CD4-positive, alpha-beta memory T cell (primary cell): ENCODE data around the gene IL18BP. TPM values are rescaled to one million over a fixed set of nuclear protein-coding genes. Genes with fewer than 3 reads are reported as not detected.

Source experiments
- CTCF ChIA-PET: fragments of 350-600 bp; sonication (Branson Sonifier 250); formaldehyde crosslinking; loops from one replicate; lab custom pipeline; 2021; ENCODE audit warnings: inconsistent platforms; ENCODE audit not compliant: partially characterized antibody; lab: Charles Lee
- POLR2A ChIA-PET: fragments of 350-600 bp; sonication (Branson Sonifier 250); formaldehyde crosslinking; loops from one replicate; lab custom pipeline; 2021; ENCODE audit not compliant: partially characterized antibody; lab: Charles Lee
- DNase-seq, 5 donors: peaks; one replicate each; pipeline versions ENCODE4 v3.0.0 to v3.0.0-alpha.2; 2020 to 2022; ENCODE audit warnings: mixed read lengths in 1 of 5
- H3K27ac ChIP-seq: one replicate; pipeline ENCODE4 v1.7.0; 2013; ENCODE audit warnings: low read depth, low read length
- H3K27me3 ChIP-seq: 2 replicates; pipeline ENCODE4 v1.7.0; 2013; ENCODE audit warnings: mild to moderate bottlenecking, low read length, moderate library complexity; ENCODE audit not compliant: insufficient read depth
- H3K36me3 ChIP-seq: 2 replicates; pipeline ENCODE4 v1.7.0; 2013; ENCODE audit warnings: mild to moderate bottlenecking, low read length, moderate library complexity; ENCODE audit not compliant: insufficient read depth
- H3K4me1 ChIP-seq: 2 replicates; pipeline ENCODE4 v1.7.0; 2013; ENCODE audit warnings: mild to moderate bottlenecking, low read length, moderate library complexity; ENCODE audit not compliant: insufficient read depth
- H3K4me3 ChIP-seq, 2 donors: one replicate each; pipeline ENCODE4 v1.7.0; 2013; ENCODE audit warnings: low read length in 2 of 2, mild to moderate bottlenecking in 1 of 2
- H3K9me3 ChIP-seq, 2 donors: one replicate each; pipeline ENCODE4 v1.7.0; 2013; ENCODE audit warnings: low read length in 2 of 2, control low read depth in 1 of 2; ENCODE audit not compliant: control insufficient read depth in 1 of 2
- H3K27ac Mint-ChIP-seq, 7 donors: one replicate each; pipeline ENCODE4 v1.8.0; 2020 to 2021; ENCODE audit warnings: mixed read lengths in 7 of 7, mild to moderate bottlenecking in 6 of 7, inconsistent platforms in 3 of 7, moderate library complexity in 3 of 7
- H3K27me3 Mint-ChIP-seq, 2 donors: one replicate each; pipeline ENCODE4 v1.8.0; 2020 to 2021; ENCODE audit warnings: mixed read lengths in 2 of 2
- H3K36me3 Mint-ChIP-seq, 2 donors: one replicate each; pipeline ENCODE4 v1.8.0; 2020 to 2021; ENCODE audit warnings: mixed read lengths in 2 of 2, inconsistent platforms in 1 of 2, mild to moderate bottlenecking in 1 of 2
- H3K4me1 Mint-ChIP-seq, 4 donors: one replicate each; pipeline ENCODE4 v1.8.0; 2020 to 2021; ENCODE audit warnings: mixed read lengths in 4 of 4, mild to moderate bottlenecking in 1 of 4
- H3K4me3 Mint-ChIP-seq, 8 donors: one replicate each; pipeline ENCODE4 v1.8.0; 2020 to 2021; ENCODE audit warnings: mixed read lengths in 8 of 8, mild to moderate bottlenecking in 7 of 8, moderate library complexity in 6 of 8, inconsistent platforms in 3 of 8
- H3K9me3 Mint-ChIP-seq, 8 donors: one replicate each; pipeline ENCODE4 v1.8.0; 2020 to 2021; ENCODE audit warnings: mixed read lengths in 8 of 8, mild to moderate bottlenecking in 5 of 8, inconsistent platforms in 3 of 8, moderate library complexity in 1 of 8
- intact Hi-C: fragments of 100-400 bp; cut with micrococcal nuclease; formaldehyde crosslinking; loops from one replicate; pipeline ENCODE4 v1.15.1; 2023
- polyA plus RNA-seq, 2 donors: library from polyadenylated mRNA; unstranded; fragments of 300-500 nt; fragmentation: Illumina TruSeq; gene quantifications; one replicate each; pipeline ENCODE4 v1.2.3, GENCODE V29; 2021
- total RNA-seq, 2 experiments: library from RNA; stranded (reverse); gene quantifications; one replicate each; pipeline ENCODE4 v1.2.3, GENCODE V29; 2021

IL18BP gene
- total and polyA plus RNA-seq, 4 experiments from 2014 or later, result 13.8 to 26.2 (median 20.6) TPM

DNA sequence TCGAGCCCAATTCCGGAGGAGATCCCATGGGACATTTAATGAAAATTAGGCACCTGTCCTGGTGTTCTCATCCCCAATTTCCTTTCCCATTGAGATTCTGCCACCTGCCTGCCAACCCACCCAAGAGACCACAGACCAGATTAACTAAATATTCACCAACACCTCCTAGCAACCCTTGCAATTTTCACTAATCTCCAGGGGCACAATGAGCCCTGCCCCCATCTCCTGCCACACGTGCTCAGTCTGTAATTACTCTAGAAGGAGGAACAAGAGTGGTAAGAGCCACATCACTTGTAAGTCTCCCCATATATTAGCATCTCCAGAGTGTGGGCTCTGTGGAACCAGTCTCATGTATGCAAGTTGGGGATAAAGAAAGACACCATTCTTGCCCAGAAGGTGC lies 38.0 kb downstream of the IL18BP start:
- Mint-ChIP-seq H3K4me1 (peaks cover 32 to 40% (median 35%) of the 10 kb centered on the region in 4 donors), H3K36me3 (peaks cover 11 to 41% of the 10 kb centered on the region in 2 donors), H3K27ac (peak overlapping the region in 6 of 7 donors; percentile 5 to 88 (median 76)), H3K4me3 (peak overlapping the region in 5 of 8 donors; percentile 10 to 48 (median 22)), H3K9me3 (no peaks in the 10 kb centered on the region), H3K27me3 (no peaks in the 10 kb centered on the region)
- no peak for DNase-seq
- Histone ChIP-seq H3K9me3 (no peaks in the 10 kb centered on the region), H3K4me1 (peaks cover 61% of the 10 kb centered on the region), H3K27me3 (no peaks in the 10 kb centered on the region), H3K36me3 (peaks cover 18% of the 10 kb centered on the region), H3K27ac (peak overlapping the region; percentile 8), H3K4me3 (no peak overlapping the region)
- CTCF ChIA-PET, result interaction anchor here (1.3 to 4.7 kb wide), 5 partner anchors 10 to 54 kb away, joined by 4 to 88 read pairs (median 6); no protein-coding TSS in a partner anchor
- intact Hi-C loops, result no loop called here
- POLR2A ChIA-PET, result no interaction called here

DNA sequence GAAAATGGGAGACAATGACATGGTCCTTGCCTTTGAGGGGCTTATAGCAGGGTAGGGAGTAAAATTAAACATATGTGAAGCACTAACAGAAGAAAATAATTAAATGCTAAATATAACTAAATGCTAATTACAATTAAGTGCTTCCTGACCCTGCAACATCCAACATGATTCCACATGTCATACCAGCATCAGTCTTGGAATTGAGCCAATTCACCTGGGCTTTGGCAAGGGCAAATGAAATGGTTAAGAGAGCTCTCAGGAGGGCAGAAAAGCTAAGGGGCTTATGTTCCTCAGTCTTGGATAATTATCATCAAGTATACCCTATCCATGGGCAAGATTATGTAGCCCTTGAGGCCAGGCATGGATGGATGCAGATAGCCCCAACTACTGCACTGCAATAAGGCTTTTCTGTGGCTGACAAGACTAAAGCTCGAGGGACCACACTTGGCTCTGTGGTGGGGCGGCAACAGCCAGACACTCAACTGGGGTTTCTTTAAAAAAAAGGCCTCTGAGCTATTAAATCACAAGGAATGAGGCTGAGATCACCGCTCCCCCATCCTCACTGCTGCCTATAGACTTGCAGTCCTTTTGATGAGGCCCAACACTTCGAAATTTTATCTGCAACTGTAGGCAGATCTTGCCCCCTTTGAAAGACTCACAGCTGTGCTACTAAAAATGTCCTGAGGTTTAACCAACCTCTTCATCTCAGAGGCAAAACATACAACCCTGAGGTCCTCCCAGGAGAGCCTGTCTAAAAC lies 39.0 kb downstream of the IL18BP start:
- H3K9me3 ChIP-seq, result no peaks in the 10 kb centered on the region
- Mint-ChIP-seq H3K9me3 (no peaks in the 10 kb centered on the region), H3K27me3 (no peaks in the 10 kb centered on the region), H3K27ac (peak overlapping the region in 1 of 7 donors; percentile 29), H3K36me3 (peaks cover 11 to 43% of the 10 kb centered on the region in 2 donors), H3K4me1 (peaks cover 32 to 50% (median 42%) of the 10 kb centered on the region in 4 donors), H3K4me3 (peak overlapping the region in 3 of 8 donors; percentile 21 to 77 (median 40))
- H3K4me1 ChIP-seq, result peaks cover 67% of the 10 kb centered on the region
- peaks cover 18% of the 10 kb centered on the region for H3K36me3 ChIP-seq
- H3K27me3 ChIP-seq, result no peaks in the 10 kb centered on the region
- no peak overlapping the region for H3K4me3 ChIP-seq
- intact Hi-C loops, result no loop called here
- CTCF ChIA-PET, result interaction anchor here (1.0 to 4.7 kb wide), 5 partner anchors 8 to 106 kb away, joined by 3 to 88 read pairs (median 25); no protein-coding TSS in a partner anchor
- POLR2A ChIA-PET, result interaction anchor here (0.6 to 6.5 kb wide), 8 partner anchors 11 to 109 kb away, joined by 3 to 137 read pairs (median 24); partner anchors contain the start of genes ANAPC15, LAMTOR1, LRRC51 and NUMA1
- H3K27ac ChIP-seq, result peak overlapping the region; percentile 75
- no peak for DNase-seq

DNA sequence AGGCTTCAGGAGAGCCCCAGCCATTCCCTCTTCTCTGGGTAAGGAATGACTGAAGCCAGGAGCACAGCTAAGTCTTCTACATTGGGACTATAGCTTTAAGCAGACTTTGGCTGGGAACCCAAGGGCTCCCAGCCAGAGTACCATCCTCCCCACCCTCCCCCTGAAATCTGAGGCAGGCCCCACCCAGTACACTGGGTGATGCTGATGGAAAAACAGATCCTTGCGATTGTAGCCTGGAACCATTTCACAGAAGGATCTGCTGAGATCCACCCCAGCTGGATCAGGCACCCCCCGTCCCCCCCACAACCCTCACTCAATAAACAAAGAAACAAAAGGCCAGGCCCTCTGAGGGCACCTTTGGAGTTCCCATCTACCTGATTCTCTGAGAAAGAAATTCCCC lies 39.8 kb downstream of the IL18BP start:
- Histone ChIP-seq H3K36me3 (peaks cover 17% of the 10 kb centered on the region), H3K27me3 (no peaks in the 10 kb centered on the region), H3K4me1 (peaks cover 69% of the 10 kb centered on the region), H3K9me3 (no peaks in the 10 kb centered on the region), H3K27ac (peak overlapping the region; percentile 75), H3K4me3 (peak overlapping the region in 1 of 2 donors; percentile 88)
- H3K36me3 Mint-ChIP-seq, result peaks cover 11 to 38% of the 10 kb centered on the region in 2 donors
- H3K27me3 Mint-ChIP-seq, result no peaks in the 10 kb centered on the region
- intact Hi-C loops, result no loop called here
- no peak overlapping the region for H3K27ac Mint-ChIP-seq
- no peak overlapping the region for H3K4me3 Mint-ChIP-seq
- no peaks in the 10 kb centered on the region for H3K9me3 Mint-ChIP-seq
- H3K4me1 Mint-ChIP-seq, result peaks cover 25 to 51% (median 42%) of the 10 kb centered on the region in 4 donors
- POLR2A ChIA-PET, result interaction anchor here (1.2 to 6.5 kb wide), 11 partner anchors 8 to 186 kb away, joined by 3 to 137 read pairs (median 32); partner anchors contain the start of genes ANAPC15, INPPL1, LAMTOR1 and LRRC51
- no peak for DNase-seq
- CTCF ChIA-PET, result interaction anchor here (1.0 to 4.7 kb wide), 11 partner anchors 9 to 145 kb away, joined by 3 to 88 read pairs (median 8); no protein-coding TSS in a partner anchor

DNA sequence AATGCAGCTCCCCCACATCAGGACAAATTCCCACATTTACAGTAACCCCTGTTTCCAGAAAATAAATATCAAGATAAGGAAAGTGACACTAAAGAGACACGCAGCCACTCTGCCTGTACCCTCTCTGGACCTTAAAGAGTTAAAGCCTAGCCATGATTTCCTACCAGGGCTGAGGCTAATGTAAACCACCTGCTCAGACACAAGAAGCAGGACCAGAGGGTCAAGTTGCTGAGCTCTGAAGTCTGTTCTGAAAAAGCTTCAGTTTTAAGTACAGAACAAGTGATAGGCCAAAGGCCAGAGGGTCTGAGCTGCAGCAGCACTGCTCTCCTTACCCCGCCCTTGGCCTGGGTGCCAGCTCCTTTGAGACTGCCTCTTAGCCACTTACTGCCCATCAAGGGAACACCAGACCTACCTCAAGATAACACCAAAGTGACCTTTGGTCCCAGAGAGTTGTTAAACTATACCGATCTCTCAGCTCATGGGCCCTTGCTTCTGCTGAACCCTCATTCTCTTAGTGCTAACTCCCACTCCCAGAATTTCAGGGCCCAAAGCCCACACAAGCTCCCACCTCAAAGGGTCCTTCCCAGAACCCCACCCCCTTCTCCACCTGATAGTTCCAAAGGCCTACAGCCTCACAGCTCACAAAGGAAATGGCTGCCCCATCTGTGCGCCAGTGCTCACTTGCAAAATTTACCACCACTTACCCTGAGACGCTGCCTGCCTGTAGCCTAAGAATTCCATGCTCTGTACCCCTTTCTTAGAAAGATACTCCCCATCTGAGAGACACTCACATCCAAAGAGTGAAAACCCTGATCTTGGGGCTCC lies 40.5 kb downstream of the IL18BP start:
- H3K4me3 Mint-ChIP-seq, result no peak overlapping the region
- no peaks in the 10 kb centered on the region for H3K9me3 ChIP-seq
- ChIA-PET CTCF (interaction anchor here (0.9 to 4.7 kb wide), 18 partner anchors 9 to 144 kb away, joined by 3 to 88 read pairs (median 6); partner anchors contain the start of gene NUMA1), POLR2A (interaction anchor here (1.1 to 6.5 kb wide), 16 partner anchors 9 to 1740 kb away, joined by 3 to 137 read pairs (median 22); partner anchors contain the start of genes ANAPC15, IL18BP, INPPL1 and LAMTOR1)
- no peaks in the 10 kb centered on the region for H3K27me3 Mint-ChIP-seq
- H3K4me3 ChIP-seq, result peak overlapping the region; percentile 79 to 88
- DNase-seq, result no peak
- no peaks in the 10 kb centered on the region for H3K9me3 Mint-ChIP-seq
- peaks cover 67% of the 10 kb centered on the region for H3K4me1 ChIP-seq
- no peak overlapping the region for H3K27ac Mint-ChIP-seq
- H3K27me3 ChIP-seq, result no peaks in the 10 kb centered on the region
- peak overlapping the region; percentile 75 for H3K27ac ChIP-seq
- H3K36me3 ChIP-seq, result peaks cover 9% of the 10 kb centered on the region
- peaks cover 11 to 34% of the 10 kb centered on the region in 2 donors for H3K36me3 Mint-ChIP-seq
- intact Hi-C loops, result no loop called here
- H3K4me1 Mint-ChIP-seq, result peaks cover 28 to 50% (median 40%) of the 10 kb centered on the region in 4 donors

DNA sequence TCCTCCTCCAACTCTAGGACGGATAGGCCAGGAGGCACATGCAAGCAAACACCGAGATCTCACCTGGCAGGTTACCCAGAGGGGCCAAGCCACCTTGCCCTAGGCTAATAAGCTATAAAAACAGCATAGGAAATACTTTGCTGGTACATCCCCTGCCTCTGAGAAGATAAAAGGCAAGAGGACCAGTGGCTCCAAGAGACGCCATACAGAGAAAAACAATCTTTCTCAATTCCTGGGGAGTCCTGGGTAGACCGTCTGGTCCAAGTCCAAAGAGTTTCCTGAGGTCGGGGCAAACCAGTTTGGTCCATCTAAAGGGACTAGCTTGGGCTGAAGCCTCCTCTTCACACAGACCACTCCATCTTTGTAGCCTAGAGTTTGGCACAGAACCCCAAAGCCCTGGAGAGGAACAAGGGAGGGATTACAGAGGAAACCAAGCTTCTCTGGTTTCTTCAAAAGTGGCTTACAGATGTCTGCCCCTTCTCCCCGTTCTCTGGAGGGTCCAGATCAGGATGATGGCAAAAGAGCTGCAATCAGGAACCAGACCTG lies 41.2 kb downstream of the IL18BP start:
- peaks cover 8% of the 10 kb centered on the region for H3K36me3 ChIP-seq
- no peaks in the 10 kb centered on the region for H3K27me3 ChIP-seq
- no peaks in the 10 kb centered on the region for H3K9me3 ChIP-seq
- Mint-ChIP-seq H3K9me3 (no peaks in the 10 kb centered on the region), H3K4me1 (peaks cover 31 to 51% (median 42%) of the 10 kb centered on the region in 4 donors), H3K27me3 (no peaks in the 10 kb centered on the region), H3K36me3 (peaks cover 9 to 31% of the 10 kb centered on the region in 2 donors), H3K4me3 (no peak overlapping the region), H3K27ac (no peak overlapping the region)
- ChIA-PET POLR2A (interaction anchor here (0.6 to 6.5 kb wide), 27 partner anchors 9 to 1740 kb away, joined by 3 to 137 read pairs (median 5); partner anchors contain the start of genes ANAPC15, IL18BP, INPPL1 and LAMTOR1), CTCF (interaction anchor here (0.6 to 4.7 kb wide), 20 partner anchors 9 to 375 kb away, joined by 3 to 88 read pairs (median 4); partner anchors contain the start of gene NUMA1)
- DNase-seq, result peak in 2 of 5 donors; percentile 3 to 4
- H3K4me3 ChIP-seq, result peak overlapping the region; percentile 79 to 88
- H3K4me1 ChIP-seq, result peaks cover 64% of the 10 kb centered on the region
- H3K27ac ChIP-seq, result peak overlapping the region; percentile 75
- intact Hi-C loops, result loop anchor here (1.0 kb wide), 3 partner anchors 15 to 394 kb away; partner anchors contain the start of gene CLPB
